Caco-2 (cell line): ENCODE measurements around the gene SFMBT1. TPM values are rescaled to one million over a fixed set of nuclear protein-coding genes. Genes with fewer than 3 reads are reported as not detected.

Experiments
- Bru-seq: library from RNA; stranded (reverse); fragments of 400-500 nt; gene quantifications from one replicate; lab custom pipeline; 2021; lab: Mats Ljungman, UMichigan
- BruChase-seq, 2 experiments: library from RNA; stranded (reverse); fragments of 400-500 nt; gene quantifications; one replicate each; lab custom pipeline; 2021; lab: Mats Ljungman, UMichigan
- BruUV-seq: library from RNA; stranded (reverse); fragments of 400-500 nt; replicated peaks from 2 replicates; lab custom pipeline; 2021; lab: Mats Ljungman, UMichigan
- CTCF ChIA-PET: fragments of 300-600 bp; sonication (Branson Sonifier 250); formaldehyde crosslinking; loops from one replicate; lab custom pipeline; 2022; ENCODE audit warnings: antibody characterized with exemption; lab: Charles Lee
- POLR2A ChIA-PET: fragments of 300-600 bp; sonication (Branson Sonifier 250); formaldehyde crosslinking; loops from one replicate; lab custom pipeline; 2022; ENCODE audit warnings: antibody characterized with exemption; lab: Charles Lee
- DNase-seq, 2 experiments: peaks; one replicate each; pipeline versions ENCODE4 v3.0.0 to v3.0.0-alpha.2; 2020 to 2022
- H3K27me3 ChIP-seq: replicated peaks from 2 replicates; pipeline ENCODE4 v1.6.0; 2011; ENCODE audit warnings: low read length; ENCODE audit not compliant: control insufficient read depth, insufficient read depth
- H3K36me3 ChIP-seq: 2 replicates; pipeline ENCODE4 v1.5.1; 2011; ENCODE audit warnings: low read length; ENCODE audit not compliant: control insufficient read depth, insufficient read depth
- H3K4me1 ChIP-seq: fragments of 250-450 bp; sonication (Bioruptor Pico); 2 replicates; pipeline ENCODE4 v1.5.1; 2020; ENCODE audit warnings: mild to moderate bottlenecking
- H3K4me3 ChIP-seq: 2 replicates; pipeline ENCODE4 v1.5.1; 2011; ENCODE audit warnings: low read depth, mild to moderate bottlenecking, control low read depth, low read length
- H3K9me3 ChIP-seq: fragments of 250-450 bp; sonication (Bioruptor Pico); 2 replicates; pipeline ENCODE4 v1.5.1; 2020; ENCODE audit warnings: mild to moderate bottlenecking, moderate library complexity
- H3K27ac Mint-ChIP-seq: one replicate; pipeline ENCODE4 v1.8.0; 2022; ENCODE audit warnings: mixed read lengths; ENCODE audit not compliant: unreplicated experiment
- H3K27me3 Mint-ChIP-seq: one replicate; pipeline ENCODE4 v1.8.0; 2022; ENCODE audit warnings: mixed read lengths; ENCODE audit not compliant: insufficient read depth, unreplicated experiment
- H3K36me3 Mint-ChIP-seq: one replicate; pipeline ENCODE4 v1.8.0; 2022; ENCODE audit warnings: mild to moderate bottlenecking, mixed read lengths; ENCODE audit not compliant: insufficient read depth, unreplicated experiment
- H3K4me1 Mint-ChIP-seq: one replicate; pipeline ENCODE4 v1.8.0; 2022; ENCODE audit warnings: low read depth, mixed read lengths; ENCODE audit not compliant: unreplicated experiment
- H3K4me3 Mint-ChIP-seq: one replicate; pipeline ENCODE4 v1.8.0; 2022; ENCODE audit warnings: mild to moderate bottlenecking, moderate library complexity, mixed read lengths; ENCODE audit not compliant: unreplicated experiment
- H3K9me3 Mint-ChIP-seq: one replicate; pipeline ENCODE4 v1.8.0; 2022; ENCODE audit warnings: mixed read lengths; ENCODE audit not compliant: unreplicated experiment
- intact Hi-C: fragments of 100-400 bp; cut with micrococcal nuclease; formaldehyde crosslinking; loops from one replicate; pipeline ENCODE4 v1.10.0; 2022; ENCODE audit not compliant: unreplicated experiment
- long read RNA-seq: library from polyadenylated mRNA; stranded (forward); transcript quantifications from one replicate; pipeline ENCODE4 v2.0.0, GENCODE V29; 2022
- total RNA-seq: library from RNA; stranded (reverse); gene quantifications from 2 replicates; pipeline ENCODE4 v1.2.3, GENCODE V29; 2022
- TF ChIP-seq, protein P1 (sequence below), 2 experiments: fragments of 200-600 bp in 1 of 2; IDR thresholded peaks; 1 replicate in 1 of 2; 2 replicates in 1 of 2; pipeline versions ENCODE4 v1.5.1 to v1.8.0; 2011 to 2022; ENCODE audit warnings: antibody characterized with exemption in 1 of 2, control low read depth in 1 of 2, inconsistent platforms in 1 of 2, low read depth in 1 of 2, low read length in 1 of 2, mild to moderate bottlenecking in 1 of 2, moderate library complexity in 1 of 2; ENCODE audit not compliant: insufficient read depth in 1 of 2, severe bottlenecking in 1 of 2, unreplicated experiment in 1 of 2

Gene SFMBT1, protein sequence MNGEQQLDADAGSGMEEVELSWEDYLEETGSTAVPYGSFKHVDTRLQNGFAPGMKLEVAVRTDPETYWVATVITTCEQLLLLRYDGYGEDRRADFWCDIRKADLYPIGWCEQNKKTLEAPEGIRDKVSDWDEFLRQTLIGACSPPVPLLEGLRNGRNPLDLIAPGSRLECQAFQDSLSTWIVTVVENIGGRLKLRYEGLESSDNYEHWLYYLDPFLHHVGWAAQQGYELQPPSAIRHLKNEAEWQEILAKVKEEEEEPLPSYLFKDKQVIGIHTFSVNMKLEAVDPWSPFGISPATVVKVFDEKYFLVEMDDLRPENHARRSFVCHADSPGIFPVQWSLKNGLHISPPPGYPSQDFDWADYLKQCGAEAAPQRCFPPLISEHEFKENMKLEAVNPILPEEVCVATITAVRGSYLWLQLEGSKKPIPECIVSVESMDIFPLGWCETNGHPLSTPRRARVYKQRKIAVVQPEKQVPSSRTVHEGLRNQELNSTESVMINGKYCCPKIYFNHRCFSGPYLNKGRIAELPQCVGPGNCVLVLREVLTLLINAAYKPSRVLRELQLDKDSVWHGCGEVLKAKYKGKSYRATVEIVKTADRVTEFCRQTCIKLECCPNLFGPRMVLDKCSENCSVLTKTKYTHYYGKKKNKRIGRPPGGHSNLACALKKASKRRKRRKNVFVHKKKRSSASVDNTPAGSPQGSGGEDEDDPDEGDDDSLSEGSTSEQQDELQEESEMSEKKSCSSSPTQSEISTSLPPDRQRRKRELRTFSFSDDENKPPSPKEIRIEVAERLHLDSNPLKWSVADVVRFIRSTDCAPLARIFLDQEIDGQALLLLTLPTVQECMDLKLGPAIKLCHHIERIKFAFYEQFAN
- 45.3 and 47.4 TPM in 2 replicates for total RNA-seq
- Bru-seq, nascent RNA: percentile 88 among the genes with signal in this experiment
- percentile 85 among the genes with signal in this experiment for BruChase-seq, experiment 1, labeled RNA remaining after a 2-hour chase
- percentile 83 among the genes with signal in this experiment for BruChase-seq, experiment 2, labeled RNA remaining after a 6-hour chase
- long read RNA-seq, full-length matches to known transcripts: 7 of 29 reads
- long read RNA-seq, partial matches to known transcripts: 5 of 29 reads
- long read RNA-seq, other reads (novel, unspliced or antisense): 17 of 29 reads

DNA sequence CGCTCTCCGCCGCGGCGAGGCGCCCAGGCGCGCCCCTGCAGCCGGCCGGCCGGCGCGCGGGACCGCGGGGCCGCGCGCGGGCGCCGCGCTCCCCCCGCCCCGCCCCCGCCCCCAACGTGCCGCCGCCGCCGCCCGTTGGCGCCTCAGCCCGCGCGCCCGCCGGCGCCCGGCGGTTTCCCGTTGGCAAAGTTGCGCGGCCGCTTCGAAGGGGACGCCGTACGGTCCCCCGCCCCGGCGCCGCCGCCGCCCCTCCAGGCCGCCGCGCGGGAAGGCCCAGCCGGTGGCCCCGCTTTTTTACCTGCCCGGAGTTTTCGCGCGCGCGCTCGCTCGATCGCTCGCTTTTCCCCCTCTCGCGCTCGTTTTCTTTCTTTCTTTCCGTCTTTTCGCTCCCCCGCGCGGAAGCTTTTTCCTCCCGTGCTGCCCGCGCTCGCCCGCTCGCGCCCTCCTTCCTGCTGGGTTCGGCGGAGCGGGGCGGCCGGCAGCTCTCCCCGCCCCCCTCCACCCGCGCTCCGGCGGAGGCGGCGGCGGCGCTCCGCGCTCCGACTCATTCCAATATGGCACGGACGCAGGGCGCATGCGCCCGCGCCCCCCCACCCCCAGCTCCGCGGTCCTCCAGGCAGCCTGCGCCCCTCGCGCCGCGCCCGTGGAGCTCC, at the start of gene SFMBT1:
SFMBT1 (minus strand) TSS at position 556 of the 653 bp plus-strand sequence. CDS start 76,945 bp downstream, outside the sequence.
- Histone ChIP-seq H3K27me3 (no peaks in the 10 kb centered on the region), H3K4me1 (peaks cover 29% of the 10 kb centered on the region), H3K4me3 (peak within 1 kb of the TSS; percentile 69), H3K36me3 (no peaks in the 10 kb centered on the region), H3K9me3 (no peaks in the 10 kb centered on the region)
- peaks cover 7% of the 10 kb centered on the region for H3K4me1 Mint-ChIP-seq
- H3K27ac Mint-ChIP-seq: peak within 1 kb of the TSS; percentile 91
- peak within 1 kb of the TSS; percentile 94 for H3K4me3 Mint-ChIP-seq
- intact Hi-C loops: loop anchor here (2.0 to 10.0 kb wide), 4 partner anchors 19 to 511 kb away; partner anchors contain the start of genes NT5DC2 and UQCC5
- no peaks in the 10 kb centered on the region for H3K9me3 Mint-ChIP-seq
- DNase-seq: peak; percentile 69 to 76
- H3K36me3 Mint-ChIP-seq: peaks cover 21% of the 10 kb centered on the region
- no peaks in the 10 kb centered on the region for H3K27me3 Mint-ChIP-seq
- CTCF ChIA-PET: interaction anchor here (1.9 kb wide), 1 partner anchor 19 kb away, joined by 8 read pairs; no protein-coding TSS in a partner anchor
- POLR2A ChIA-PET: interaction anchor here (0.6 to 1.6 kb wide), 6 partner anchors 10 to 510 kb away, joined by 3 to 17 read pairs (median 6); partner anchors contain the start of gene UQCC5
- no TSS peak for BruUV-seq
- TF ChIP-seq, protein P1, sequence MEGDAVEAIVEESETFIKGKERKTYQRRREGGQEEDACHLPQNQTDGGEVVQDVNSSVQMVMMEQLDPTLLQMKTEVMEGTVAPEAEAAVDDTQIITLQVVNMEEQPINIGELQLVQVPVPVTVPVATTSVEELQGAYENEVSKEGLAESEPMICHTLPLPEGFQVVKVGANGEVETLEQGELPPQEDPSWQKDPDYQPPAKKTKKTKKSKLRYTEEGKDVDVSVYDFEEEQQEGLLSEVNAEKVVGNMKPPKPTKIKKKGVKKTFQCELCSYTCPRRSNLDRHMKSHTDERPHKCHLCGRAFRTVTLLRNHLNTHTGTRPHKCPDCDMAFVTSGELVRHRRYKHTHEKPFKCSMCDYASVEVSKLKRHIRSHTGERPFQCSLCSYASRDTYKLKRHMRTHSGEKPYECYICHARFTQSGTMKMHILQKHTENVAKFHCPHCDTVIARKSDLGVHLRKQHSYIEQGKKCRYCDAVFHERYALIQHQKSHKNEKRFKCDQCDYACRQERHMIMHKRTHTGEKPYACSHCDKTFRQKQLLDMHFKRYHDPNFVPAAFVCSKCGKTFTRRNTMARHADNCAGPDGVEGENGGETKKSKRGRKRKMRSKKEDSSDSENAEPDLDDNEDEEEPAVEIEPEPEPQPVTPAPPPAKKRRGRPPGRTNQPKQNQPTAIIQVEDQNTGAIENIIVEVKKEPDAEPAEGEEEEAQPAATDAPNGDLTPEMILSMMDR (IDR thresholded peaks at IDR 0.05; ENCODE audit: insufficient read depth in 1 of 2, low read depth in 1 of 2, low read length in 1 of 2, severe bottlenecking in 1 of 2, unreplicated experiment in 1 of 2): no peak

DNA sequence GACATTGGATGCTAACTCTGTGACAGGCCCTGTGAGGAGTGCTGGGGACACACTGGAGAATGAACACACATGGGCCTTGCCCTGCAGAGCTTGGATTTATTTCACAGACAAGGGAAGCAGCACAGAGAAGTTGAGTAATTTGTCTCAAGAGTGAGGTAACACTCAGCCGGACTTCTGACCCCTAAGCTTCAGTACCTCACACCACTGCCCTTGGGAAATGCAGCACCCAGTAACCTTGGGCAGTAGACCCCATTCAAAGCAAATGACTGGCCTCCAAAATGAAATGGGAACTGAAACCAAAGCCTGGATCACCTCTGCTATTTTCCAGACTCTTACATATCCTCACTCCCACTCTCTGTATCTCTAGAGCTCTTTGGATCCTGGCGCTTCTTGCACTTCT, 47.1 kb upstream of the SFMBT1 start:
- CTCF ChIA-PET: interaction anchor here (1.4 kb wide), 1 partner anchor 18 kb away, joined by 5 read pairs; no protein-coding TSS in a partner anchor
- peak in 1 of 2 experiments; percentile 29 for DNase-seq
- peaks cover 5% of the 10 kb centered on the region for H3K36me3 Mint-ChIP-seq
- no peaks in the 10 kb centered on the region for H3K9me3 Mint-ChIP-seq
- Histone ChIP-seq H3K9me3 (no peaks in the 10 kb centered on the region), H3K27me3 (no peaks in the 10 kb centered on the region), H3K4me3 (no peak overlapping the region), H3K36me3 (peaks cover 6% of the 10 kb centered on the region), H3K4me1 (peaks cover 3% of the 10 kb centered on the region; the same call in 1 of the 2 replicates)
- H3K4me1 Mint-ChIP-seq: no peaks in the 10 kb centered on the region
- POLR2A ChIA-PET: no interaction called here
- no TSS peak for BruUV-seq
- no peak overlapping the region for H3K4me3 Mint-ChIP-seq
- intact Hi-C loops: no loop called here
- H3K27ac Mint-ChIP-seq: no peak overlapping the region
- H3K27me3 Mint-ChIP-seq: no peaks in the 10 kb centered on the region
- TF ChIP-seq, protein P1 (IDR thresholded peaks at IDR 0.05; ENCODE audit: insufficient read depth in 1 of 2, low read depth in 1 of 2, low read length in 1 of 2, severe bottlenecking in 1 of 2, unreplicated experiment in 1 of 2): no peak
